Stimulated activated CD8-positive, alpha-beta memory T cell treated with anti-CD3 and anti-CD28 coated beads, Interleukin-7, amount 100 ng/mL, for 48 hours (primary cell): Measurements from ENCODE around the gene MED15.

Experiments
- DNase-seq, 2 donors: peaks; one replicate each; pipeline ENCODE4 v3.0.0-alpha.2; 2020; ENCODE audit warnings: low read depth in 1 of 2; ENCODE audit errors: extremely low read depth in 1 of 2

Gene MED15

DNA sequence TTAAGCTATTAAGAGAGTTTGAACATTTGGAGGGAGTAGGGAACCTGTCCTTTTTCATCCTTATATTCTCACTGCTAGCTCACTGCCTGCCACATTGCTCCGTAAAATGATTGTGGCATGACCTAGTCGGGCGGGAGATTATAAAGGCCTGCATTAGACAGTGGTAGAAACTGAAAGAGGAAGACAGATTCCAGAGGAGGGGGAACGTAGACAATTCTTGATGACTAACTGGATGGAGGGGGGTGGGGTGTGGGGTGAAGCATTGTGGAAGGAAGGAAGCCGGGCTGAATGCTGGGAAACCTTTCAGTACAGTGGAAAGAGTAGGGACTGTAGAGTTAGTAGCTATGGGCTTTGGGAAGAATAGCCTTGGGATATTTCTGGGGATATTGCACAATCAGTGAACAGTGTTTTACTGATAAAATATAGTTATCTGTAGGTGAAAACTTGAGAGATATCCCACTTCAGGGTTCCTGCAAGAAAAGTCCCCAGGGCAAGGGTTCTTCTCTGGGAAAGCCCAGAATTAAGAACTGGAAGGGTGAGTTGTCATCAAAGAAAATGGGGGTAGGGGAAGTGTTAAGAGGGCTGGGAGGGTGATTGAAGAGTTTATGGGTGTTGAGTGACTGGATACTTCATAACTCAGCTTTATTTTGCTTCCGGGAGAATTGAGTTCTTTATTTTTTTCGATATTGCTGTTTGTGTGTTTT lies 2.1 kb downstream of the MED15 start:
- DNase-seq = peak in 1 of 2 donors; percentile 31

DNA sequence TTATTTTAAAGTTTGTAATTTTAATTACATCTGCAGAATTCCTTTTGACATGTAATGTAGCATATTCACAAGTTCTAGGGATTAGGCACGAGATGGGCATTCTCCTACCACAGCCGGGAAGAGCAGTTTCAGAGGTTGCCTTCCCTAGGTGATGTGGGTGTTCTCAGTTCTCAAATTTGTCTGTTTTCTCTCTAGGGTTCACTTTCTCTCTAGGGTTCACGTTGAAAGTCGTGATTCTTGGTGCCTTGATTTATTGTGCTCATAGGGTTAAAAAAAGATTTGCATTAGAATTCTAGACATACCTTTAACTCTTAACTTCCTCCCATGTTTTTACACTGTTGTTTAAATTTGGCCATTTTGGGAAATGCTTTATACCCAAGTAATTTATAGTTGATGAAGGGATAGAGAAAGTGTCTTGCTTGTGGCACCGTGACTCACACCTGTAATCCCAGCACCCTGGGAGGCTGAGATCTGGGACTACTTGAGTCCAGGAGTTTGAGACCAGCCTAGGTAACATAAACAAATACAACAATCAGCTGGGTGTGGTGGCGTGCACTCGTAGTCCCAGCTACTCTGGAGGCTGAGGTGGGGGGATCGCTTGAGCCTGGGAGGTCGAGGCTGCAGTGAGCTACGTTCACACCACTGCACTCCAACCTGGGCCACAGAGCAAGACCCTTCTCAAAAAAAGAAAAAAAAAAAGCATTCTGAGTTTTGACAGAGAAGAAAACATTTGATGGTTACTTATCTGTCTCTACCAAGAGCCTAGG lies 3.6 kb downstream of the MED15 start:
- no peak for DNase-seq

DNA sequence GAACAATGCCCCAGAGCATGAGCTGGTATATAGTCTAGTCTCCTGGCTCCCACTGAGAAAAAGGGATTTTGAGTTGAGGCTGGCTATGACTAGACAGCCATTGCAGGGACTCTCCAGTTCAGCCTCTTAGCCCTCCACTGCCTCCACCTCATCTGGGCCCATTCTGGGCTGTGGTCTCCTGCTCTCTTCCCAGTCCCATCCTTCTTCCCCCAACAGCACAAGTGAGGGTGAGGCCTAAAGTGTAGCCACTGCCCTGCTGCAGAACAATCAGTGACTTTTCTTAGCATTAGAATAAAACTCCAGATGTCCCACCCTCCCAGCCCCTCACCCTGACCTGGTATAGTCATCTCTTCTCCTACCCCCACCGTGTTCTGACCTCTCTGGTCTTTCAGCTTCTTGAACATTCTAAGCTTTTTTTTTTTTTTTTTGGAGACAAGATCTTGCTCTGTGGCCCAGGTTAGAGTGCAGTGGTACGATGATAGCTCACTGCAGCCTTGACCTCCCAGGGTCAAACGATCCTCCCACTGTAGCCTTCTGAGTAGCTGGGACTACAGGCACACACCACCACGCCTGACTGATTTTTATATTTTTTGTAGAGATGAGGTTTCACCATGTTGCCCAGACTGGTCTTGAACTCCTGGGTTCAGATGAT lies 4.3 kb downstream of the MED15 start:
- DNase-seq = no peak

DNA sequence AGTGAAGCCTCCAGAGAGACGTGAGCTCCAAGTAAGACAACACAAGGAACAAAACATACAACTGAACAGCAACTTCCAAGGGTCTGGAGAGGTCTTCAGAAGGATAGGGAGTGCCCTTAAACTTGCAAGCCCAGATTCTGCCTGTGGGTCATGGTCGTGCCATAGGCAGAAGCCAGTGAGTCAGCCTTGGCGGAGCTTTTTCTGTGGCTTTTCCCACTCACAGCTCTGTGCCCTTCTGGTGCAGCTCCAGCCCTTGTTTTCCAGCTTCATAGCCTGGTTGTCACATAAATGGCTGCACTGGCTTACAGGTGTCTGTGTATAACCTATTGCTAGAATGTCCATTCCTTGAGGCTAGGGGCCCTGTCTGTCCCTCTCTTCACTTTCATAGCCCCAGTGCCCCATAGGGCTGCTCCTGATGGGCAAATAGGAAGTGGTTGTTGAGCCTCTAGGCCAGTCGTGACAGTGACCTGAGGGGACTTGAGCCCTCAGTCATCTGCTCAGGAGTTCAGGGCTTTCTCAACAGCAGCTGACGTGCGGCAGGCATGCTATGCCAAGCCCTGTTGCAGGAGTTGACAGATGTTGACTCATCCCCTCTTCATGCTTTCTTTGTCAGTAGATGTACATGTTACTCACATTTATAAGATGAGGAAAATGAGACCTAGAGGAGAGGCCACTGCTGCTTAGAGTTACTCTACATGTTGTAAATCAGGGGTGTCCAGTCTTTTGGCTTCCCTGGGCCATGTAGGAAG lies 7.4 kb downstream of the MED15 start:
- peak in 1 of 2 donors; percentile 20 for DNase-seq

DNA sequence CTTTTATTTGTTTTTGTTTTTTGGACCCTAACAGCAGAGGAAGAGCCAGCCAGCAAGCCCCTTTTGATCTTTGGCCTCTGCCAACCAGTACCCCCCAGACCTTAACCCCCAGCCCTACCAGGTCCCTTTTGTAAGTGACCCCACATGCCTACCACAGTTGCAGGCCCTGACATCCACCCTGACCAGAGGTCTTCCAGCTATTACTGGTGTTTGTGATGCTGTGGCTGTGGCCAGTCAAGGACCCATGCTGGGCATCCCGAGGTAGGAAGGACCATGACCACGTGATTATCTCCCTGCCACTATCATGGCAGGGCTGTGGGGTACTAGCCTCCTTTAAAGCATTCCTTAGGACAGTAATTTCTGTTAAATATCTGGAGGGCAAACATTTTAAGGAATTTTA lies 9.0 kb downstream of the MED15 start:
- no peak for DNase-seq

- DNase-seq = no peak
Observed at GRCh38 chr22:20517422-20517821, 10.0 kb downstream of the MED15 start.

DNA sequence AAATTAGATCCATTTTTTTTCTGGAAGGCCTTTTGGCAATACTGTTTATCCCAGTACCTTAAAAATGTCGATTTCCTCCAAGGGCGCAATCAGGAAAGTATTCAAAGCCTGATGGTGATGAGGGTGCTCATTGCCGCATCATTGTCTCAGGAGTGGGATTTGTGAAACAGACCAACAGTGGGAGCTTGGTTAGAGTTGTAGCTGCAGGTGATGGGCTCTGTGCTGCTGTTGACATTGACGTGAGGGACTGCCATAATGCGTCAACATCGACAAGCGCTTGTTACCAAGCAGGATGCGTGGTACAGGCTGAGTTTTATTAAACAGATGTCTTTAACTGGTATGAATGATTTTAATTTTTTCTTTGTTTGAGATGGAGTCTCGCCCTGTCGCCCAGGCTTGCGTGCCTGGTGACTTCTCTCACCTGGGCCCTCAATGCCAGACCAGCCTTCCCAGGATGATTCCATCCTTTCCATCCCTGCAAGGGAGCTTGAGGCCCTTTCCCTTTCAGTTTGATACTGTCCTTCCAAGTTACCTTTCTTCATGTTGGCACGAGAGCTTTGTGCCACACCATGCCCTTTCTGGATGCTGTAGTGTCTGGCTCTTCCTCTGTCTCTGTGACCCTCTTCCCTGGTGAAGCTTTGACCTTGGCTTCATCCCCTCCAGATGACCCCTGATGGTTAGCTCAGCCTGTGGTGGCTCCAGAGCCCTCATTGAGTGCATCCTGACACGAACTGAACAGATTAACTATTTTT lies 10.6 kb downstream of the MED15 start:
- DNase-seq = no peak

DNA sequence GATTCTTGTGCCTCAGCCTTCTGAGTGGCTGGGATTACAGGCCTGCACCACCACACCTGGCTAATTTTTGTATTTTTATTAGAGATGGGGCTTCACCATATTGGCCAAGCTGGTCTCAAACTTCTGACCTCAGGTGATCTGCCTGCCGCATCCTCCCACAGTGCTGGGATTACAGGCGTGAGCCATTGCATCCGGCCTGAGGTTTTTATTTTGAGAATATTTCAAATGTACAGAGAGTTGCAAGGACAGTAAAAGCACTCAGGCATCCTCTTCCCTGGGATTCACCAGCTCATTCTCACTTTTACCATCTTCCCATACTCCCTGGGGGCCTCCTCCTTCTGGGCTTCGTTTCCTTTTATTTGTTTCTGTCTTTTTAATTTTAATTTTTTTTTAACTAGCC lies 12.1 kb downstream of the MED15 start:
- no peak for DNase-seq

DNA sequence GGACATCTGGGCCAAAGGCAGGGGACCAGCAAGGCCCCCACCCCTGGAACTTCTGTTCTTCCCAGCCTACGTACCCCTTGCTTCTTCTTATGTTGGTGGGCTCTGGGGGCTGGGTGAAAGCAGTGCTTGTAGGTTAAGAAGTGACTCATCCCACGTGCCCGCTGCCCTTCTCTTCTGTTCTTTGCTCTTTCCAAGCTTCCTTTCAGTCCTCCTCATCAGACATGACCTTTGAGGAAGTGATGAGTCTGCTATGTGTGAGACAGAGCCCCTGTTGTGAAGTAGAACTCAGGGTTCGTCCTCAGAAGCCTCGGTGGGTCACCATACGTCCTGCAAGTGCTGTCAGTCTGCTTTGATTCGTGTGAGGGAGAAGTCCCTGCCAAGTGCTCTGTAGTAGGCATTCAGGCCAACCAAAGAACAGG lies 12.7 kb downstream of the MED15 start:
- DNase-seq = peak in 1 of 2 donors; percentile 35

DNA sequence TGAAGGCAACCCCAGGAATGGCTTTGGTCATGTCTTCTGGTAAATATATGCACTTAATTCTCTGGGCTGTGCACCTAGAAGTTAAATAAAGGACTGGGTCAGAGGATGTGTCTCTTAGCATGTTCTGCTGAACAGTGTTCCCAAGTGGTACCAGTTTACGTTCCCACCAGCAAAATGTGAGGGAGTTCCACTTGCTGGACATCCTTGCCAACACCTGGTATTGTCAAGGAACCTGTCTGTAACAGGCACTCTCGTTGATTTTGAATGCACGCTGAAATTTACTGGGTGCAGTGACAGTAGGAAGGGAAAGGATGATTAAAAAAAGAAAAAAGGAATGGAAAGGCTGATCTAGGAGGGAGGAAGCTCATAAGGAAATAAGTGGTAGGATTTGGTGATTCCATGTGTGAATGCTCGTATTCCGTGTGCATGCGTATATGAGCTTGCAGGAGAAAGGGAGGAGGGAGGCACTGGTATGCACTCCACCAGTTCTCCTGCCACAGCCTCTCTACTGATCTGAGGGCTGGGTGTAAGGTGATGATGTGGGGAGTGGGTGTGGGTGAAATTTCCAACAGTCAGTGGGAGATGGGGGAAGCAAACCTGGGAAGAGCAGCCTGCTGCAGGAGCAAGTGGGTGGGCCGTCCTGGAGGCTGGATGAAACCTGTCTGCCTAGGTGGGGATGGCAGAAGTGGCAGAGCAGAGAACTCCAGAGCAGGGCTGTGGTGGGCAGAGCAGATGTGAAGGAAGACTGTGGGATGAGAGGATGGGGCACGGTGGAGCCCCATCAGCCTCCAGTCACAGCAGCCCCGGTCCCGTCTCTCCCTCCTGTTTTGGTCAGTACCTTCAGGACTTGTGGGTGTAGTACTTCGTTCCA lies 15.0 kb downstream of the MED15 start:
- no peak for DNase-seq

DNA sequence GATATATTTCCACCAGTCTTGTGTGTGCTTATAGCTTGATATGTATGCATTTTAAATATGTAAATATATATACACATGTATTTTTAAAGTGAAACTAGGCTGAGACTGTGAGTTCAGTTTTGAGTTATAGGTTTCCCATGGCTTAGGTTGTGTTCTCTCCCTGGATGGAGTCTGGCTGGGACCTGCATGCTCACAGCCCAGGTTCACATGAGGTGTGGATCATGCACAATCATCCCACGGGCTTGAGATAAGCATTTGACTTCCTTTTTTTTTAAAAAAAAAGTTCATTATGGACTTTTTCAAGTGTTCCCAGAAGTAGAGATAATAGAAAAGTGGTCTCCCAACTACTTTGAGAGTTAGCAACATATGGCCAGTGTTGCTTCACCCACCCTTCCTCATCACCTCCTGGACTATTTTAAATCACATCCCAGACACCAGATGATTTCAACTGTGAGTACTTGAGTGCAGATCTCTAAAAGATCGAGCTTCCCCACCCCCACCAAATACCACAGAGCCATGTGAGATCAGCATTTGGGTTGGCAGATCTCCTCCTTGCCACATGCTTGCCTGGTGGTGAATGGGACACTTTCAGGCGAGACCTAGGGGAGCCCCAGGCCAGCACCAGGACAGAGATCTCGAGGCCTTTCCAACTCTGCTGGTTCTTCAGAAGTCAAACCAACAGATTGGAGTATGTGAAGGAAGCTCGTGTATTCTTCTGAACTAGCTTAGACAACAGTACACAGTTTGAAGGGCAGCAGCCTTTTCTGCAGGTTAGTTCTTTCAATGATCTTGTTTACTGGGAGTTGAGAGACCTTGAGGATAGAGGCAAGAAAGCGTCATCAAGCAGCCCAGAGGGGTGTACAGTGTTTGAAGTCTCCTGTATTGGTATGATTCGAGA lies 15.9 kb downstream of the MED15 start:
- no peak for DNase-seq

DNA sequence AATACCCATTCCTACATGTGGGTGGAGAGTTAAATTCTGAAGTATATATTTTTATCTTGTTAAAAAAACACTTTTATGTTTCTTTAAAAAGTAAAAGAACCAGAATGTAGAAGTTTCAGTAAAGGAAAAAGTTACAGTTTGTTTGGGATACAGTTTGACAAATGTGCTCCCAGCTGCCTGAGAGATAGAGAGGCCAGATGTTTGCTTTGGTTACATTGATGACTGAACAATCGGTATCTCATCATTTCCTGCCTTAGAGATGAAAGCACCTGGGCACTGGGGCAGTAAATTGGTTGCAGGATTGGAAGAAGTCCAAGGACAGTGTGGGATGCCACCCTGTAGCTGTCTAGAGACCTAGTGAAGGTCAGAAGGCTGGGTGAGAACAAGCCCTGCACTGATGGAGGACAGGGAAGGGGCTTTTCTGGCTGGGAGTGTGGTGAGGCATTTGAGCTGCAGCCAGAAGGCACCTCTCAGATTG lies 16.6 kb downstream of the MED15 start:
- no peak for DNase-seq

- no peak for DNase-seq
Observed at GRCh38 chr22:20525048-20525447, 17.6 kb downstream of the MED15 start.

DNA sequence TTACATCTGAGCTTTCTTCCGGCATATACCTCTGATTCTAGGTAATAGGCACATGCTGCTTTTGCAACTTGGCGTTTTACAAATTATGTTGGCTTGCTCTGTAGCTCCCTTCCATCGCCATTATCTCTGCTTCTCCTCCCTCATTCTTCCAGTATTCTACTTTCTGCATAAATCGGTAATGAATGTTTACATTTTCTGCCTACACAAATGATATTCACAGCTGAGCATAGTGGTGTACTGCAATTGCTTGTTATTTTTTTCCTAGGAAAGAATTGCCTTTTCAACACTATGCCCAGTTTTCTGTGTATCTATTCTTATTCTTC lies 18.9 kb downstream of the MED15 start:
- no peak for DNase-seq

DNA sequence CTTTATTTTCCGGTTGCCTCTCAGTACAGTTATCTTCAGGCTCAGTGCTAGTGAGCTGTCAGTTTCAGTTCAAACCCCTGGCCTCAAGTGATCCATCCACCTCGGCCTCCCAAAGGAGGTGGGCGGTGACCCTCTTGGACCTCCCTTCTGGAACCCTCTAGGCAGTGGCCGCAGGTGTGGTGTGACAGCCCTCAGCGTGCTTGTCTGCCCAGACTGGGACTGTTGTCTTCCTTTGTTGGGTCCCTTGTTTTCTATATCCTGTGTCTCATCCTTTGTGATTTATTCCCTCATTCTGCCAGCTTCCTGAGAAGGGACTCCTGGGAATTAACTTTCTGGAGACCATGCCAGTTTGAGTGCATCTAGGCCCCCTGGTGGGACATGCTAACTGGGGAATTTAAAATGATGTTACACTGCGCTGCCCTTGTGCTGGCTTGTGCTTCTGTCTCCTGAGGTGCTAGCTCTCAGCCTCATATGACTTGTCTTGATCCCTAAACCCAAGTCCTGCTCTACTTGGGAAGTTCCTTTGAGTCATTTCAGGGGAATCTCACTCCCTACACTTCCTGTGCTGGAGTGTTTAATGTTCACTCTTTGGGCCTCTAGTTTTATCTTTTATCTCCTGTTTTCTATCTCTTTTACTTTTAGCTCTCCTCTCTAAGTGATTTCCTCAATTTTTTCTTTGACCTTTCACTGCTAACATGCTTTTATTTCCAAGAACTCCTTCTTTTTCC lies 19.4 kb downstream of the MED15 start:
- DNase-seq = no peak

GRCh38 chr22:20528405-20528978 lies 21.1 kb downstream of the MED15 start:
- DNase-seq = no peak

DNA sequence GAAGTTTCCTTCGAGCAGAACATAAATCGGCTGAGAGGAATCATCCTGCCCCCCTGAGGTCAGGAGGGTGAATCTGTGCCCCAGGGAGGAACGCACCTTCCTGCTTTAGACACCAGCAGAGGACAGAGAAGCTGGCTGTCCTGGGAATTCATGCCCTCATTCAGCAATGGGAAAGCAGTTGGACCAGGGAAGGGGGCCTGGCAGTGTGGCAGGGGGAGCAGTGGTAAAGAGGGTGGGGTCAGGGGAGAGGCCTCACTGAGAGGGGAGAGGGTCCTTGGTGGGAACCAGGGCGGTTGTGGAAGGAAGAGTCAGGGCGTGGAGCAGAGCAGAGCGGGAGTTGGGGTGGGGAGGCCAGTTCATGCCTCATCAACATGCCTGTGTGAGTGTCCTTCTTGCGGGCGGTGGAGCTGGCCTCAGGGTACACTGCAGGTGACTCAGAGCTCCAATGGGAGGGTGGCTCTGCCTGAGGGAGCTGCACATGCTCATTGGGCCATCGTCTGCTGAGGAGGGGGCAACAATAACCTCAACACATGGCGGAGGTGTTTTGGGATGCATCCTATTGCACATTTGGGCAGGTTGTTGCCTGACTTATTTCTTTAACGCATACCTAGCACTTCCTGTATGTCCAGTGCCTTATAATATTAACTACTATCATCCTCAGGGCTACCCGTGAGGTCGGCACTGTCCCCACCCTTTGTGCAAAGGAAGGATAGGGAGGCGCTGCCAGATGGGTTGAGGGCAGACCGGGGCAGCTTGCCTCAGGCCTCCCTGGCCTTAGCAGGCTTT lies 23.2 kb downstream of the MED15 start:
- DNase-seq = no peak
